ENCODE results near the gene MON2.
"Not testable (repeated sequence)": the region's sequence is repeated elsewhere in the genome, so short reads cannot be mapped to it uniquely, and the experiment has no call there.

Gene MON2

GRCh38 chr12:62466594-62467491 lies at the start of gene MON2:
Gene MON2 (plus strand): TSS chr12:62466826. CDS start chr12:62467208, 382 bp downstream.
- peak; percentile 92 for DNase-seq

- no peak for DNase-seq
Observed at GRCh38 chr12:62426089-62426488, 40.5 kb upstream of the MON2 start.

- DNase-seq = no peak
Observed at GRCh38 chr12:62429457-62429856, 37.2 kb upstream of the MON2 start.

GRCh38 chr12:62434494-62435302 lies 31.9 kb upstream of the MON2 start:
- no peak for DNase-seq

- no peak for DNase-seq
Observed at GRCh38 chr12:62435303-62436163, 31.1 kb upstream of the MON2 start.

- DNase-seq = no peak
Observed at GRCh38 chr12:62436164-62436503, 30.5 kb upstream of the MON2 start.

GRCh38 chr12:62438098-62438692 lies 28.4 kb upstream of the MON2 start:
- peak; percentile 20 for DNase-seq

GRCh38 chr12:62446754-62447452 lies 19.7 kb upstream of the MON2 start:
- no peak for DNase-seq

- no peak for DNase-seq
Observed at GRCh38 chr12:62448436-62448835, 18.2 kb upstream of the MON2 start.

- DNase-seq = not testable (repeated sequence)
Observed at GRCh38 chr12:62455429-62455828, 11.2 kb upstream of the MON2 start.

GRCh38 chr12:62458626-62459025 lies 8.0 kb upstream of the MON2 start:
- DNase-seq = peak; percentile 89

GRCh38 chr12:62459976-62460375 lies 6.7 kb upstream of the MON2 start:
- no peak for DNase-seq

- not testable (repeated sequence) for DNase-seq
Observed at GRCh38 chr12:62461171-62461837, 5.3 kb upstream of the MON2 start.

GRCh38 chr12:62463252-62463651 lies 3.4 kb upstream of the MON2 start:
- not testable (repeated sequence) for DNase-seq

GRCh38 chr12:62466018-62466593 lies 520 bp upstream of the MON2 start:
- DNase-seq = peak; percentile 35

- no peak for DNase-seq
Observed at GRCh38 chr12:62468397-62468796, 1.8 kb downstream of the MON2 start.

GRCh38 chr12:62468935-62469334 lies 2.3 kb downstream of the MON2 start:
- DNase-seq = no peak

GRCh38 chr12:62469704-62470103 lies 3.1 kb downstream of the MON2 start:
- DNase-seq = no peak

GRCh38 chr12:62471734-62472133 lies 5.1 kb downstream of the MON2 start:
- no peak for DNase-seq

- DNase-seq = no peak
Observed at GRCh38 chr12:62472472-62472871, 5.8 kb downstream of the MON2 start.
